GM23338 (cell line): Measurements from ENCODE around the gene TSEN2.

Source experiments
- EZH2 ChIP-seq: fragments of 200-600 bp; sonication (generic); IDR thresholded peaks from one replicate; pipeline ENCODE4 v1.8.0; 2017; ENCODE audit warnings: antibody characterized with exemption, mild to moderate bottlenecking, low read depth; ENCODE audit not compliant: unreplicated experiment
- EZH2phosphoT487 ChIP-seq: fragments of 200-600 bp; sonication (generic); IDR thresholded peaks from one replicate; pipeline ENCODE4 v1.8.1; 2018; ENCODE audit warnings: antibody characterized with exemption; ENCODE audit not compliant: unreplicated experiment
- NANOG ChIP-seq: IDR thresholded peaks from 2 replicates; pipeline ENCODE4 v1.6.1; 2016; ENCODE audit warnings: antibody characterized with exemption, borderline replicate concordance
- POLR2AphosphoS5 ChIP-seq: IDR thresholded peaks from 2 replicates; pipeline ENCODE4 v1.6.1; 2016; ENCODE audit warnings: antibody characterized with exemption, low read depth
- STAT1 ChIP-seq: IDR thresholded peaks from one replicate; pipeline ENCODE4 v1.6.1; 2016; ENCODE audit warnings: antibody characterized with exemption; ENCODE audit not compliant: unreplicated experiment
- ZNF462 ChIP-seq: fragments of 250-450 bp; sonication (Bioruptor Pico); IDR thresholded peaks from 2 replicates; pipeline ENCODE4 v1.5.0; 2020; ENCODE audit warnings: mild to moderate bottlenecking, moderate library complexity
- TF ChIP-seq, protein P1 (sequence below), 2 experiments: fragments of 200-600 bp in 1 of 2; sonication (generic) in 1 of 2; conservative IDR thresholded peaks; 2 replicates each; pipeline versions ENCODE4 v1.5.1 to v1.6.1; 2016 to 2017; ENCODE audit warnings: antibody characterized with exemption in 2 of 2, low read depth in 2 of 2, mild to moderate bottlenecking in 2 of 2, moderate library complexity in 1 of 2
- TF ChIP-seq, protein P2 (sequence below): IDR thresholded peaks from one replicate; pipeline ENCODE4 v1.6.1; 2018; ENCODE audit warnings: antibody characterized with exemption; ENCODE audit not compliant: unreplicated experiment

GRCh38 chr3:12574661-12575060 lies 90.4 kb downstream of the TSEN2 start:
- TF ChIP-seq, protein P1, sequence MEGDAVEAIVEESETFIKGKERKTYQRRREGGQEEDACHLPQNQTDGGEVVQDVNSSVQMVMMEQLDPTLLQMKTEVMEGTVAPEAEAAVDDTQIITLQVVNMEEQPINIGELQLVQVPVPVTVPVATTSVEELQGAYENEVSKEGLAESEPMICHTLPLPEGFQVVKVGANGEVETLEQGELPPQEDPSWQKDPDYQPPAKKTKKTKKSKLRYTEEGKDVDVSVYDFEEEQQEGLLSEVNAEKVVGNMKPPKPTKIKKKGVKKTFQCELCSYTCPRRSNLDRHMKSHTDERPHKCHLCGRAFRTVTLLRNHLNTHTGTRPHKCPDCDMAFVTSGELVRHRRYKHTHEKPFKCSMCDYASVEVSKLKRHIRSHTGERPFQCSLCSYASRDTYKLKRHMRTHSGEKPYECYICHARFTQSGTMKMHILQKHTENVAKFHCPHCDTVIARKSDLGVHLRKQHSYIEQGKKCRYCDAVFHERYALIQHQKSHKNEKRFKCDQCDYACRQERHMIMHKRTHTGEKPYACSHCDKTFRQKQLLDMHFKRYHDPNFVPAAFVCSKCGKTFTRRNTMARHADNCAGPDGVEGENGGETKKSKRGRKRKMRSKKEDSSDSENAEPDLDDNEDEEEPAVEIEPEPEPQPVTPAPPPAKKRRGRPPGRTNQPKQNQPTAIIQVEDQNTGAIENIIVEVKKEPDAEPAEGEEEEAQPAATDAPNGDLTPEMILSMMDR (conservative IDR thresholded peaks at IDR 0.05; ENCODE audit: low read depth in 2 of 2): no peak
- TF ChIP-seq POLR2AphosphoS5 (no peak), EZH2 (no peak), EZH2phosphoT487 (no peak), STAT1 (no peak), NANOG (no peak), ZNF462 (CRISPR knock-in tag) (no peak)
- TF ChIP-seq, protein P2, sequence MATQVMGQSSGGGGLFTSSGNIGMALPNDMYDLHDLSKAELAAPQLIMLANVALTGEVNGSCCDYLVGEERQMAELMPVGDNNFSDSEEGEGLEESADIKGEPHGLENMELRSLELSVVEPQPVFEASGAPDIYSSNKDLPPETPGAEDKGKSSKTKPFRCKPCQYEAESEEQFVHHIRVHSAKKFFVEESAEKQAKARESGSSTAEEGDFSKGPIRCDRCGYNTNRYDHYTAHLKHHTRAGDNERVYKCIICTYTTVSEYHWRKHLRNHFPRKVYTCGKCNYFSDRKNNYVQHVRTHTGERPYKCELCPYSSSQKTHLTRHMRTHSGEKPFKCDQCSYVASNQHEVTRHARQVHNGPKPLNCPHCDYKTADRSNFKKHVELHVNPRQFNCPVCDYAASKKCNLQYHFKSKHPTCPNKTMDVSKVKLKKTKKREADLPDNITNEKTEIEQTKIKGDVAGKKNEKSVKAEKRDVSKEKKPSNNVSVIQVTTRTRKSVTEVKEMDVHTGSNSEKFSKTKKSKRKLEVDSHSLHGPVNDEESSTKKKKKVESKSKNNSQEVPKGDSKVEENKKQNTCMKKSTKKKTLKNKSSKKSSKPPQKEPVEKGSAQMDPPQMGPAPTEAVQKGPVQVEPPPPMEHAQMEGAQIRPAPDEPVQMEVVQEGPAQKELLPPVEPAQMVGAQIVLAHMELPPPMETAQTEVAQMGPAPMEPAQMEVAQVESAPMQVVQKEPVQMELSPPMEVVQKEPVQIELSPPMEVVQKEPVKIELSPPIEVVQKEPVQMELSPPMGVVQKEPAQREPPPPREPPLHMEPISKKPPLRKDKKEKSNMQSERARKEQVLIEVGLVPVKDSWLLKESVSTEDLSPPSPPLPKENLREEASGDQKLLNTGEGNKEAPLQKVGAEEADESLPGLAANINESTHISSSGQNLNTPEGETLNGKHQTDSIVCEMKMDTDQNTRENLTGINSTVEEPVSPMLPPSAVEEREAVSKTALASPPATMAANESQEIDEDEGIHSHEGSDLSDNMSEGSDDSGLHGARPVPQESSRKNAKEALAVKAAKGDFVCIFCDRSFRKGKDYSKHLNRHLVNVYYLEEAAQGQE: no peak
